Body of pancreas (tissue), 4 donors: Measurements from ENCODE around the gene SLC38A1. TPM values are rescaled to one million over a fixed set of nuclear protein-coding genes. Genes with fewer than 3 reads are reported as not detected.

ENCODE experiments used
- ATAC-seq: fragments of 150-250 bp; one replicate; pipeline ENCODE4 v1.9.1; 2016
- DNase-seq, 4 donors: peaks; one replicate each; pipeline ENCODE4 v3.0.0-alpha.2; 2019
- H3K27ac ChIP-seq, 4 donors: fragments of 200-600 bp; sonication (generic); 1 replicate in 3 of 4; 2 replicates in 1 of 4; pipeline versions ENCODE4 v1.5.1 to v1.6.1; 2016 to 2019; ENCODE audit warnings: mild to moderate bottlenecking in 1 of 4, mixed read lengths in 1 of 4, moderate library complexity in 1 of 4
- H3K27me3 ChIP-seq, 2 donors: fragments of 200-600 bp; sonication (generic); one replicate each; pipeline ENCODE4 v1.6.0; 2016; ENCODE audit warnings: mild to moderate bottlenecking in 1 of 2
- H3K36me3 ChIP-seq, 2 donors: fragments of 200-600 bp; sonication (generic); replicated peaks in 1 of 2; 2 replicates each; pipeline ENCODE4 v1.5.1; 2016; ENCODE audit warnings: low read depth in 2 of 2; ENCODE audit not compliant: insufficient read depth in 1 of 2
- H3K4me1 ChIP-seq: fragments of 200-600 bp; sonication (generic); one replicate; pipeline ENCODE4 v1.6.0; 2016
- H3K4me3 ChIP-seq, 2 donors: fragments of 200-600 bp; sonication (generic); 1 replicate in 1 of 2; 2 replicates in 1 of 2; pipeline ENCODE4 v1.5.1; 2016 to 2019
- H3K9me3 ChIP-seq, 3 donors: fragments of 200-600 bp; sonication (generic); 1 replicate in 2 of 3; 2 replicates in 1 of 3; pipeline ENCODE4 v1.5.1; 2016
- CTCF ChIP-seq, 7 experiments: fragments of 450-650 bp in 4 of 7; fragments of 200-600 bp in 3 of 7; sonication (generic) in 3 of 7; IDR thresholded peaks; one replicate each; pipeline ENCODE4 v1.5.1; 2016 to 2019; ENCODE audit warnings: antibody characterized with exemption in 7 of 7
- POLR2A ChIP-seq, 3 donors: fragments of 450-650 bp; IDR thresholded peaks; one replicate each; pipeline ENCODE4 v1.6.1; 2016; ENCODE audit warnings: antibody characterized with exemption in 3 of 3, mild to moderate bottlenecking in 2 of 3
- WGBS, 2 donors: methylation state at CpG; one replicate each; pipeline ENCODE4 v1.1.5; 2017; 5-methylcytosine and 5-hydroxymethylcytosine counted together
- intact Hi-C: fragments of 100-400 bp; cut with DNase I; formaldehyde crosslinking; loops from one replicate; pipeline ENCODE4 v1.15.1; 2023
- total RNA-seq, 2 donors: library from RNA; depleted of rRNA; stranded (reverse); fragments of >200 nt; gene quantifications; one replicate each; pipeline ENCODE4 v1.1.0, GENCODE V29; 2016

The SLC38A1 gene
- total RNA-seq, 2 donors from 2014 or later, result 18.5 to 38.4 TPM

- WGBS, 2 donors, result 66 to 75% methylated on average over 7 of the region's 7 CpGs
- Histone ChIP-seq H3K36me3 (no peaks in the 10 kb centered on the region), H3K27me3 (no peaks in the 10 kb centered on the region), H3K4me3 (no peak overlapping the region), H3K27ac (no peak overlapping the region), H3K4me1 (no peaks in the 10 kb centered on the region), H3K9me3 (no peaks in the 10 kb centered on the region)
- TF ChIP-seq POLR2A (IDR thresholded peaks at IDR 0.05) (no peak), CTCF (IDR thresholded peaks at IDR 0.05) (no peak)
- intact Hi-C loops, result no loop called here
- DNase-seq (no peak), ATAC-seq (no peak)
These were observed 89.0 kb downstream of the SLC38A1 start for GRCh38 chr12:46179693-46180452.

DNA sequence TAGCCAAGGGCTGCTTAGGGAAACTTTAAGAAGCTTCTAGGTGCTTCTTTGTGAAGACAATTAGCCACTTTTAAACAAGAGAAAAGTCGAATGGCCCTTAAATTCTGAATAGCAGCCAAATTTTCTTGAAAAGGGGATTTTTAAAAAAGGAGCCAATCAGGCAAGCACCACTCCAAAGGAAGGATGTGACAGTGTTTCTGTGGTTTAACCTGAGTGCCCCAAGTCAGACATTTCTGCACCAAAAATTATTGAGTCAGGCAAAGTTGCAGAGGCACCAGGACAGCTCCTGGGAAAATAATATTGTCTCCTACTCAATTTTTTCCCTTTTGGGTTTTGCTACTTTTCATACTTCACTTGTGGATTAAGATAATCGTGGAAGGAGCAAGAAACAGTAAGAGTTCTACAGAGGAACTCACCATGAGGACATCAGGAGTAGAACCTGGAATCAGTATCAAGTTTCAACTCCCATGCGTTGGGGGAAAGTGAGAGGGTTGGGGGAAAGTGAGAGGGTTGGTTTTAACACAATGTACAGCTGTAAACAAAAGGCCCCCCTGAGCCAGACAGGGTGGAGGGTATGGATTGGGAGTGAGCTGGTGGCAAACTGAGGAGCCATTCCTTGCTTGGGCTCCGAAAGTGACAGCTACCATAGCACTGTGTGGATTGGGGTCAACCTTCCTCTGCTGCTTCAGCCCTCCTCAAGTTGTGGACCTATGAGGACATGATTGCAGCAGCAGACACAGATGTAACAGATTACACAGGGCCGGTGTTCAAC, 90.8 kb downstream of the SLC38A1 start:
- no peak overlapping the region for H3K27ac ChIP-seq
- H3K9me3 ChIP-seq, result no peaks in the 10 kb centered on the region
- no peak overlapping the region for H3K4me3 ChIP-seq
- no peaks in the 10 kb centered on the region for H3K4me1 ChIP-seq
- ATAC-seq, result no peak
- 47 to 63% methylated on average over 5 of the region's 5 CpGs for WGBS, 2 donors
- H3K27me3 ChIP-seq, result no peaks in the 10 kb centered on the region
- TF ChIP-seq POLR2A (IDR thresholded peaks at IDR 0.05) (no peak), CTCF (IDR thresholded peaks at IDR 0.05) (no peak)
- no peaks in the 10 kb centered on the region for H3K36me3 ChIP-seq
- DNase-seq, result no peak
- intact Hi-C loops, result no loop called here

GRCh38 chr12:46177025-46177424, 91.8 kb downstream of the SLC38A1 start:
- ATAC-seq (no peak), DNase-seq (no peak)
- Histone ChIP-seq H3K36me3 (no peaks in the 10 kb centered on the region), H3K4me1 (no peaks in the 10 kb centered on the region), H3K9me3 (no peaks in the 10 kb centered on the region), H3K27me3 (no peaks in the 10 kb centered on the region), H3K27ac (no peak overlapping the region), H3K4me3 (no peak overlapping the region)
- intact Hi-C loops, result no loop called here
- TF ChIP-seq POLR2A (IDR thresholded peaks at IDR 0.05) (no peak), CTCF (IDR thresholded peaks at IDR 0.05) (no peak)
- 80 to 84% methylated on average over 3 of the region's 3 CpGs for WGBS, 2 donors

GRCh38 chr12:46174919-46175318, 93.9 kb downstream of the SLC38A1 start:
- no peak for TF ChIP-seq CTCF (IDR thresholded peaks at IDR 0.05)
- Histone ChIP-seq H3K27me3 (no peaks in the 10 kb centered on the region), H3K4me3 (no peak overlapping the region), H3K27ac (no peak overlapping the region), H3K36me3 (no peaks in the 10 kb centered on the region), H3K9me3 (no peaks in the 10 kb centered on the region), H3K4me1 (no peaks in the 10 kb centered on the region)
- intact Hi-C loops, result no loop called here
- no peak for ATAC-seq
- WGBS, 2 donors, result 92 to 93% methylated on average over 8 of the region's 8 CpGs
- no peak for DNase-seq
